Measurements from ENCODE around the gene SLC25A48. TPM values are rescaled to one million over a fixed set of nuclear protein-coding genes. Genes with fewer than 3 reads are reported as not detected.

Gene SLC25A48
- total RNA-seq, 1 donor from 2014 or later = not detected

- TF ChIP-seq, protein P1, sequence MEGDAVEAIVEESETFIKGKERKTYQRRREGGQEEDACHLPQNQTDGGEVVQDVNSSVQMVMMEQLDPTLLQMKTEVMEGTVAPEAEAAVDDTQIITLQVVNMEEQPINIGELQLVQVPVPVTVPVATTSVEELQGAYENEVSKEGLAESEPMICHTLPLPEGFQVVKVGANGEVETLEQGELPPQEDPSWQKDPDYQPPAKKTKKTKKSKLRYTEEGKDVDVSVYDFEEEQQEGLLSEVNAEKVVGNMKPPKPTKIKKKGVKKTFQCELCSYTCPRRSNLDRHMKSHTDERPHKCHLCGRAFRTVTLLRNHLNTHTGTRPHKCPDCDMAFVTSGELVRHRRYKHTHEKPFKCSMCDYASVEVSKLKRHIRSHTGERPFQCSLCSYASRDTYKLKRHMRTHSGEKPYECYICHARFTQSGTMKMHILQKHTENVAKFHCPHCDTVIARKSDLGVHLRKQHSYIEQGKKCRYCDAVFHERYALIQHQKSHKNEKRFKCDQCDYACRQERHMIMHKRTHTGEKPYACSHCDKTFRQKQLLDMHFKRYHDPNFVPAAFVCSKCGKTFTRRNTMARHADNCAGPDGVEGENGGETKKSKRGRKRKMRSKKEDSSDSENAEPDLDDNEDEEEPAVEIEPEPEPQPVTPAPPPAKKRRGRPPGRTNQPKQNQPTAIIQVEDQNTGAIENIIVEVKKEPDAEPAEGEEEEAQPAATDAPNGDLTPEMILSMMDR (IDR thresholded peaks at IDR 0.05) = no peak
- H3K27ac Mint-ChIP-seq = no peak overlapping the region
- no peak overlapping the region for H3K4me3 Mint-ChIP-seq
- no peaks in the 10 kb centered on the region for H3K9me3 Mint-ChIP-seq
- ChIA-PET CTCF (interaction anchor here (1.4 kb wide), 1 partner anchor 330 kb away, joined by 4 read pairs; no protein-coding TSS in a partner anchor), POLR2A (no interaction called here)
- H3K36me3 Mint-ChIP-seq (ENCODE audit: low read depth) = no peaks in the 10 kb centered on the region
- ATAC-seq (ENCODE audit: low read depth) = no peak
- peaks cover 13% of the 10 kb centered on the region for H3K27me3 Mint-ChIP-seq
- intact Hi-C loops (cut with micrococcal nuclease) = no loop called here
- H3K4me1 Mint-ChIP-seq = no peaks in the 10 kb centered on the region
- DNase-seq = no peak
Measured at GRCh38 chr5:135881819-135882218, 47.4 kb downstream of the SLC25A48 start.

- no peaks in the 10 kb centered on the region for H3K36me3 Mint-ChIP-seq (ENCODE audit: low read depth)
- H3K9me3 Mint-ChIP-seq = no peaks in the 10 kb centered on the region
- no peak for ATAC-seq (ENCODE audit: low read depth)
- no peak overlapping the region for H3K4me3 Mint-ChIP-seq
- ChIA-PET POLR2A (no interaction called here), CTCF (no interaction called here)
- intact Hi-C loops (cut with micrococcal nuclease) = no loop called here
- TF ChIP-seq, protein P1 (IDR thresholded peaks at IDR 0.05) = no peak
- peaks cover 6% of the 10 kb centered on the region for H3K4me1 Mint-ChIP-seq
- no peak overlapping the region for H3K27ac Mint-ChIP-seq
- DNase-seq = no peak
- H3K27me3 Mint-ChIP-seq = peaks cover 13% of the 10 kb centered on the region
Measured at GRCh38 chr5:135883026-135883425, 48.6 kb downstream of the SLC25A48 start.

DNA sequence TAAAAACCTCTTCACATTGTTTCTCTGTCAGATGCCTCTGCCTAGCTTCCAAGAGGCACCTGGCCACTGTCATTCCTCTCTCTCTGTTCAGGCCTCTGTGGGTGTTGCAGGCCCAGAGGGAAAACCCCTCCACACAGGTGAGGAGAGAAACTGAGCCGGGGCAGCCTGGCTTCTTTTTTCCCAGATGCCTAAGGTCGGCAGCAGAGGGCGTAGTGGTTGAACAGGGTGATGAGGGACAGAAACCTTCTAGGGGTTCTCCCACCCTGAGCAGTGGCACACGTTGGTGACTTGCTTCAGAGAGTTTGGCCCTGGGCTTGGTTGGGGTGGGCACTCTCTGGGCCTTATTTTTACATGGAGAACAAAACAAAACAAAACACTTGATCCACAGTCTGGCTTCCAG is 49.0 kb downstream of the SLC25A48 start:
- intact Hi-C loops (cut with micrococcal nuclease) = no loop called here
- POLR2A ChIA-PET = no interaction called here
- H3K4me1 Mint-ChIP-seq = peaks cover 6% of the 10 kb centered on the region
- peaks cover 13% of the 10 kb centered on the region for H3K27me3 Mint-ChIP-seq
- H3K27ac Mint-ChIP-seq = no peak overlapping the region
- DNase-seq (no peak), ATAC-seq (ENCODE audit: low read depth) (no peak)
- CTCF ChIA-PET = no interaction called here
- no peaks in the 10 kb centered on the region for H3K9me3 Mint-ChIP-seq
- no peak overlapping the region for H3K4me3 Mint-ChIP-seq
- TF ChIP-seq, protein P1 (IDR thresholded peaks at IDR 0.05) = no peak
- H3K36me3 Mint-ChIP-seq (ENCODE audit: low read depth) = no peaks in the 10 kb centered on the region

GRCh38 chr5:135885031-135885430 is 50.6 kb downstream of the SLC25A48 start:
- H3K4me3 Mint-ChIP-seq = no peak overlapping the region
- ChIA-PET CTCF (no interaction called here), POLR2A (no interaction called here)
- no peak overlapping the region for H3K27ac Mint-ChIP-seq
- H3K9me3 Mint-ChIP-seq = no peaks in the 10 kb centered on the region
- H3K27me3 Mint-ChIP-seq = peaks cover 13% of the 10 kb centered on the region
- H3K36me3 Mint-ChIP-seq (ENCODE audit: low read depth) = no peaks in the 10 kb centered on the region
- H3K4me1 Mint-ChIP-seq = peaks cover 6% of the 10 kb centered on the region
- no peak for DNase-seq
- no peak for ATAC-seq (ENCODE audit: low read depth)
- intact Hi-C loops (cut with micrococcal nuclease) = loop anchor here (5.0 kb wide), 3 partner anchors 177 to 1857 kb away; no protein-coding TSS in a partner anchor
- TF ChIP-seq, protein P1 (IDR thresholded peaks at IDR 0.05) = no peak

DNA sequence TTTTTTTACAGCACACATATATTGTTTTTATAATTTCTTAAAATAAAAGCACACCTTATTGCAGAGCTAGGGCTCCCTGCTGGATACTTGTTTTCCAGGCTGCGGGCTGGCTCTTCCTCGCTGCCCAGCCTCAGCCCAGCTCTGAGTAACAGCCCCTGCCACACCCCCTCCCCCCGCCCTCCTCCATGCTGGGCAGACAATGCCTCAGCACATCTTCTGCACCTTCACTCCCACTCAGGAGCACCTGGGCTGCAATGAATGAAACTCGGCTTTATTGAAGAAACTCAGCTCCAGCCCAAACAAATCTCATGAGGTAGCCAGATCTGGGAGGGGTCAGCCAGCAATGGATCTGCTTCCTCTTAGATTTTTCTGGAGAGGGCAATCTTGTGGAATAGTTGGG is 51.7 kb downstream of the SLC25A48 start:
- CTCF ChIA-PET = interaction anchor here (0.6 to 0.9 kb wide), 3 partner anchors 268 to 326 kb away, joined by 3 to 4 read pairs (median 4); no protein-coding TSS in a partner anchor
- intact Hi-C loops (cut with micrococcal nuclease) = loop anchor here (5.0 kb wide), 3 partner anchors 176 to 1856 kb away; no protein-coding TSS in a partner anchor
- H3K27ac Mint-ChIP-seq = no peak overlapping the region

More for the DNA sequence above, 51.7 kb downstream of the SLC25A48 start:
- Mint-ChIP-seq H3K4me1 (peaks cover 6% of the 10 kb centered on the region), H3K4me3 (no peak overlapping the region), H3K36me3 (ENCODE audit: low read depth) (no peaks in the 10 kb centered on the region), H3K9me3 (no peaks in the 10 kb centered on the region), H3K27me3 (peaks cover 8% of the 10 kb centered on the region)
- TF ChIP-seq, protein P1 (IDR thresholded peaks at IDR 0.05) = no peak
- DNase-seq = no peak
- ATAC-seq (ENCODE audit: low read depth) = no peak
- POLR2A ChIA-PET = no interaction called here
